C4-2B (cell line): ENCODE measurements around the gene CFD.

Experiments
- CTCF ChIP-seq: fragments of 450-650 bp; conservative IDR thresholded peaks from 2 replicates; pipeline ENCODE4 v1.5.1; 2017; ENCODE audit warnings: mild to moderate bottlenecking
- ZFX ChIP-seq: fragments of 450-650 bp; IDR thresholded peaks from 2 replicates; pipeline ENCODE4 v1.6.1; 2017

- TF ChIP-seq CTCF, result no peak
- TF ChIP-seq ZFX, result no peak
Observed at GRCh38 chr19:844546-844971, 14.9 kb upstream of the CFD start.
